Thyroid gland (tissue), 4 donors: Measurements from ENCODE around the gene C1orf50.

Source experiments
- POLR2A ChIP-seq, 2 donors: fragments of 450-650 bp; IDR thresholded peaks; one replicate each; pipeline ENCODE4 v1.6.1; 2017; ENCODE audit warnings: antibody characterized with exemption in 2 of 2, mild to moderate bottlenecking in 2 of 2, moderate library complexity in 1 of 2
- TF ChIP-seq, protein P1 (sequence below), 6 experiments: fragments of 200-600 bp in 3 of 6; fragments of 450-650 bp in 3 of 6; sonication (generic) in 3 of 6; IDR thresholded peaks; one replicate each; pipeline ENCODE4 v1.5.1; 2016 to 2019; ENCODE audit warnings: antibody characterized with exemption in 6 of 6, mild to moderate bottlenecking in 2 of 6, inconsistent platforms in 1 of 6, moderate library complexity in 1 of 6

DNA sequence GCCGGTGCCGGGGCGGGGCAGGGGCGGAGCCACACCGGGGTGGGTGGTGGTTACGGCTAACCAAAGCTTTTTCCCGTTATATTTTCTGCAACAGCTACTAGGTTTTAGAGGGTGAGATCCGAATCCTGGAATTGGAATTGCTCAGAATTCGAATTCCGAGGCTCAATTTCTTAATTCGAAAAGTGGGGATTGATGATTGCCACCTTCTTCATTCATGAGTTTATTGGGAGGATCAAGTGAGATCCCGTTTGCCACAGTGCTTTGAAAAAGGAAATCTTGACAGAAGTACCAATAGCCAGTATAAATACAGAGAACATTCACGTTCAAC is 50.4 kb downstream of the C1orf50 start:
- TF ChIP-seq, protein P1, sequence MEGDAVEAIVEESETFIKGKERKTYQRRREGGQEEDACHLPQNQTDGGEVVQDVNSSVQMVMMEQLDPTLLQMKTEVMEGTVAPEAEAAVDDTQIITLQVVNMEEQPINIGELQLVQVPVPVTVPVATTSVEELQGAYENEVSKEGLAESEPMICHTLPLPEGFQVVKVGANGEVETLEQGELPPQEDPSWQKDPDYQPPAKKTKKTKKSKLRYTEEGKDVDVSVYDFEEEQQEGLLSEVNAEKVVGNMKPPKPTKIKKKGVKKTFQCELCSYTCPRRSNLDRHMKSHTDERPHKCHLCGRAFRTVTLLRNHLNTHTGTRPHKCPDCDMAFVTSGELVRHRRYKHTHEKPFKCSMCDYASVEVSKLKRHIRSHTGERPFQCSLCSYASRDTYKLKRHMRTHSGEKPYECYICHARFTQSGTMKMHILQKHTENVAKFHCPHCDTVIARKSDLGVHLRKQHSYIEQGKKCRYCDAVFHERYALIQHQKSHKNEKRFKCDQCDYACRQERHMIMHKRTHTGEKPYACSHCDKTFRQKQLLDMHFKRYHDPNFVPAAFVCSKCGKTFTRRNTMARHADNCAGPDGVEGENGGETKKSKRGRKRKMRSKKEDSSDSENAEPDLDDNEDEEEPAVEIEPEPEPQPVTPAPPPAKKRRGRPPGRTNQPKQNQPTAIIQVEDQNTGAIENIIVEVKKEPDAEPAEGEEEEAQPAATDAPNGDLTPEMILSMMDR (IDR thresholded peaks at IDR 0.05) = no peak
- TF ChIP-seq POLR2A (IDR thresholded peaks at IDR 0.05) = no peak
